Lower leg skin (tissue), 3 donors: ENCODE measurements around the gene NMT1.

ENCODE experiments used
- POLR2A ChIP-seq, 2 donors: fragments of 450-650 bp; IDR thresholded peaks; one replicate each; pipeline ENCODE4 v1.6.1; 2016 to 2017; ENCODE audit warnings: antibody characterized with exemption in 2 of 2, mild to moderate bottlenecking in 1 of 2, moderate library complexity in 1 of 2
- TF ChIP-seq, protein P1 (sequence below), 3 donors: fragments of 450-650 bp; IDR thresholded peaks; one replicate each; pipeline ENCODE4 v1.5.1; 2016; ENCODE audit warnings: antibody characterized with exemption in 3 of 3, mild to moderate bottlenecking in 3 of 3, moderate library complexity in 2 of 3

- no peak for TF ChIP-seq POLR2A (IDR thresholded peaks at IDR 0.05)
- TF ChIP-seq, protein P1, sequence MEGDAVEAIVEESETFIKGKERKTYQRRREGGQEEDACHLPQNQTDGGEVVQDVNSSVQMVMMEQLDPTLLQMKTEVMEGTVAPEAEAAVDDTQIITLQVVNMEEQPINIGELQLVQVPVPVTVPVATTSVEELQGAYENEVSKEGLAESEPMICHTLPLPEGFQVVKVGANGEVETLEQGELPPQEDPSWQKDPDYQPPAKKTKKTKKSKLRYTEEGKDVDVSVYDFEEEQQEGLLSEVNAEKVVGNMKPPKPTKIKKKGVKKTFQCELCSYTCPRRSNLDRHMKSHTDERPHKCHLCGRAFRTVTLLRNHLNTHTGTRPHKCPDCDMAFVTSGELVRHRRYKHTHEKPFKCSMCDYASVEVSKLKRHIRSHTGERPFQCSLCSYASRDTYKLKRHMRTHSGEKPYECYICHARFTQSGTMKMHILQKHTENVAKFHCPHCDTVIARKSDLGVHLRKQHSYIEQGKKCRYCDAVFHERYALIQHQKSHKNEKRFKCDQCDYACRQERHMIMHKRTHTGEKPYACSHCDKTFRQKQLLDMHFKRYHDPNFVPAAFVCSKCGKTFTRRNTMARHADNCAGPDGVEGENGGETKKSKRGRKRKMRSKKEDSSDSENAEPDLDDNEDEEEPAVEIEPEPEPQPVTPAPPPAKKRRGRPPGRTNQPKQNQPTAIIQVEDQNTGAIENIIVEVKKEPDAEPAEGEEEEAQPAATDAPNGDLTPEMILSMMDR (IDR thresholded peaks at IDR 0.05) = no peak
Measured at GRCh38 chr17:45090711-45091110, 29.6 kb downstream of the NMT1 start.
